ENCODE results near the gene TSTD1.
A peak's percentile ranks its signal among the peaks of the same experiment; 100 is the strongest.

The TSTD1 gene

DNA sequence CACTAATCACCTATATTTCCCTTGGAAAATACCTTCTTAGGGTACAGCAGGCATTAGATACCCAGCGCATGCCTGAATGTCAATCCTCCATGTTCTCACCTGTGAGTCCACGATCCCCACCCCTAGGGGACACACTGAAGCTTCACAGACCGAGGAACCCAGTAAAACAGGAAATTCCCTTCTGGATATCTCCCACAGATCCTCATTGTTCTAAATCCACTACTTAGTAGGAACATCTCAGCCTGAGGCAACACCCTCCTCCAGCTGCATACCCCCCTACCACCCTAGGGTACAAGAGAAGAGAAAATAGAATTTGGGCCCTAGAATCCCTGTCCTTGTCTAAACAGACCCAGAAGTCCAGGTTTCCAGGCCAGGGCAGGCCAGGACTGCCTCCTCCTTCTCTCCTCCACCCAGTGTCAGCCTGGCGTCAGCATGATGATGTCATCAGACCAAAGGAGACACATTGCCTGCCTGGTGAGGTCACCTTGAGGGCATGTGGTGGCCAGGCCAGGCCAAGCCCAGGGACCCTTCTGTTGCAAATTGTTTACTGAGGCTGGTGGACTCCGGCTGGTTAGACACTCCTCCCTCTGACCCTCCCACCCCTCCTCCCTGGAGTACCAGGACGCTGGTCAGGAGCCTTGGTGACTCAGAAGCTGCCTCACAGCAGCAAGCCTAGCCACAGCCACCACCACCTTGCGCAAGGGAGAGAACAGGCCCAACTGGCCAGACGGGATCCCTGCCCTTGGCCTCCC lies 44.4 kb upstream of the TSTD1 start:
- H3K79me1 ChIP-seq (ENCODE audit: low read length), result no peaks in the 10 kb centered on the region
- H4K8ac ChIP-seq (ENCODE audit: low read depth, low read length), result no peak overlapping the region
- H3K23ac ChIP-seq (ENCODE audit: low read length), result no peak overlapping the region
- H3K27me3 ChIP-seq (ENCODE audit: insufficient read depth, low read length, poor library complexity), result no peaks in the 10 kb centered on the region
- no peak overlapping the region for H3K27ac ChIP-seq (ENCODE audit: low read depth, low read length)
- H2BK5ac ChIP-seq (ENCODE audit: low read length), result no peak overlapping the region
- no peaks in the 10 kb centered on the region for H3K36me3 ChIP-seq (ENCODE audit: control insufficient read depth, insufficient read depth, low read length)
- peaks cover 8% of the 10 kb centered on the region for H3K4me1 ChIP-seq (ENCODE audit: control insufficient read depth, low read depth, low read length)
- H2BK15ac ChIP-seq (replicated peaks; ENCODE audit: low read depth), result no peak overlapping the region
- H3K18ac ChIP-seq (ENCODE audit: low read length), result no peak overlapping the region
- peak overlapping the region; percentile 27 for H3K56ac ChIP-seq (ENCODE audit: low read length)
- no peaks in the 10 kb centered on the region for H3K79me2 ChIP-seq (ENCODE audit: control insufficient read depth, insufficient read depth, low read length)
- whole genome bisulfite sequencing (ENCODE audit: extremely low coverage, insufficient coverage, low lambda C conversion rate), result no CpG with 5 or more reads among the region's 8 CpGs
- no peak overlapping the region for H3K4ac ChIP-seq (ENCODE audit: low read depth, low read length)
- H4K5ac ChIP-seq (ENCODE audit: low read length), result no peak overlapping the region
- H3K4me3 ChIP-seq (ENCODE audit: low read length), result no peak overlapping the region
- no peak overlapping the region for H3K4me2 ChIP-seq (ENCODE audit: low read length)
- no peak overlapping the region for H2AK5ac ChIP-seq (ENCODE audit: low read length)
- no peak overlapping the region for H3K9ac ChIP-seq (ENCODE audit: low read length)
- H2BK120ac ChIP-seq (ENCODE audit: low read depth, low read length), result no peak overlapping the region
- peak; percentile 93 for DNase-seq

DNA sequence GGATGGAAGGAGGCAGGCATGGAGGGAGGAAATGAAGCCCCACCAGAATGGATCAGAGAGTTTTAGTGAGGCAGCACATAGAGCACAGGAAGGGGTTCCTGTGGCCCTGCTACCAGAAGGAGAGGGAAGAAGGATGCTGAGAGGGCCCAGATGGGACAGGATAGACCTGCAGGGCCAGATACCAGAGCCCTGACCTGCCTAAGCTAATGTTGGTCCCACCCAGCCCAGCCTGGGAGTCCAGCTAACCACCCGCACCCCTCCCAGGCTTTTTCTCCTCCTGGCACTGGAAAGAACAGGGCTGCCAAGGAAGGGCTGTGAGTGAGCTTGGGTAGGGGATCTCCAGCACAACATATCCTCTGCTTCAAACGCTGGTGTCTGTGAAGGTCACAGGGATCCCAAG lies 43.7 kb upstream of the TSTD1 start:
- H2AK5ac ChIP-seq (ENCODE audit: low read length), result no peak overlapping the region
- H4K5ac ChIP-seq (ENCODE audit: low read length), result no peak overlapping the region
- H3K9ac ChIP-seq (ENCODE audit: low read length), result no peak overlapping the region
- H3K4me1 ChIP-seq (ENCODE audit: control insufficient read depth, low read depth, low read length), result peaks cover 8% of the 10 kb centered on the region
- no peak overlapping the region for H3K27ac ChIP-seq (ENCODE audit: low read depth, low read length)
- H3K4me2 ChIP-seq (ENCODE audit: low read length), result no peak overlapping the region
- H3K23ac ChIP-seq (ENCODE audit: low read length), result no peak overlapping the region
- H3K4me3 ChIP-seq (ENCODE audit: low read length), result no peak overlapping the region
- no peaks in the 10 kb centered on the region for H3K27me3 ChIP-seq (ENCODE audit: insufficient read depth, low read length, poor library complexity)
- no peaks in the 10 kb centered on the region for H3K79me1 ChIP-seq (ENCODE audit: low read length)
- H2BK5ac ChIP-seq (ENCODE audit: low read length), result no peak overlapping the region
- H3K18ac ChIP-seq (ENCODE audit: low read length), result no peak overlapping the region
- no peak for DNase-seq
- no peaks in the 10 kb centered on the region for H3K79me2 ChIP-seq (ENCODE audit: control insufficient read depth, insufficient read depth, low read length)
- no peak overlapping the region for H2BK15ac ChIP-seq (replicated peaks; ENCODE audit: low read depth)
- no peaks in the 10 kb centered on the region for H3K36me3 ChIP-seq (ENCODE audit: control insufficient read depth, insufficient read depth, low read length)
- no CpG with 5 or more reads among the region's 2 CpGs for WGBS (ENCODE audit: extremely low coverage, insufficient coverage, low lambda C conversion rate)
- no peak overlapping the region for H4K8ac ChIP-seq (ENCODE audit: low read depth, low read length)
- H2BK120ac ChIP-seq (ENCODE audit: low read depth, low read length), result no peak overlapping the region
- no peak overlapping the region for H3K4ac ChIP-seq (ENCODE audit: low read depth, low read length)
- H3K56ac ChIP-seq (ENCODE audit: low read length), result no peak overlapping the region

DNA sequence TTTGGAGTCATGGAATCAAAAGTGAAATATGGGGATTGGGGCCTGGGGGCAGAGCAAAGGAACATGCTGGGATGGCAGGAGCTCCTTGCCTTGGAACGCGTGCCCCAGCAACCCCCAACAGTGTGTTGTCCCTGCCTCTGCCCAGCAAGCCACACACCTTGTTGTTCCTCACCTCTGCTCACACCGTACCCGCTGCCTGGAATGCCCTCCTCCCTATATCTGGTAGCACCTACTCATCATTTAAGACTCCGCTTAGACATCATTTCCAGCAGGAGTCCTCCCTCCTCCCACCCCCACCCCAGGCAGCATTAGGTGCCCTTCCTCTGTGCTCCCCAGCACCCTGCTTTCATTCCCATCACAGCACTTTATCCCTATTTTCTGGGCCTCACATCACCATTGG lies 42.8 kb upstream of the TSTD1 start:
- H3K9ac ChIP-seq (ENCODE audit: low read length), result no peak overlapping the region
- no peaks in the 10 kb centered on the region for H3K27me3 ChIP-seq (ENCODE audit: insufficient read depth, low read length, poor library complexity)
- DNase-seq, result no peak
- H2AK5ac ChIP-seq (ENCODE audit: low read length), result no peak overlapping the region
- H2BK120ac ChIP-seq (ENCODE audit: low read depth, low read length), result no peak overlapping the region
- no peak overlapping the region for H2BK15ac ChIP-seq (replicated peaks; ENCODE audit: low read depth)
- no peaks in the 10 kb centered on the region for H3K79me2 ChIP-seq (ENCODE audit: control insufficient read depth, insufficient read depth, low read length)
- no peak overlapping the region for H3K4me3 ChIP-seq (ENCODE audit: low read length)
- H3K4ac ChIP-seq (ENCODE audit: low read depth, low read length), result no peak overlapping the region
- peaks cover 8% of the 10 kb centered on the region for H3K4me1 ChIP-seq (ENCODE audit: control insufficient read depth, low read depth, low read length)
- no peak overlapping the region for H4K5ac ChIP-seq (ENCODE audit: low read length)
- H3K18ac ChIP-seq (ENCODE audit: low read length), result no peak overlapping the region
- H3K36me3 ChIP-seq (ENCODE audit: control insufficient read depth, insufficient read depth, low read length), result no peaks in the 10 kb centered on the region
- H3K4me2 ChIP-seq (ENCODE audit: low read length), result no peak overlapping the region
- H3K56ac ChIP-seq (ENCODE audit: low read length), result no peak overlapping the region
- H3K27ac ChIP-seq (ENCODE audit: low read depth, low read length), result no peak overlapping the region
- no peak overlapping the region for H3K23ac ChIP-seq (ENCODE audit: low read length)
- H4K8ac ChIP-seq (ENCODE audit: low read depth, low read length), result no peak overlapping the region
- no peaks in the 10 kb centered on the region for H3K79me1 ChIP-seq (ENCODE audit: low read length)
- WGBS (ENCODE audit: extremely low coverage, insufficient coverage, low lambda C conversion rate), result no CpG with 5 or more reads among the region's 5 CpGs
- no peak overlapping the region for H2BK5ac ChIP-seq (ENCODE audit: low read length)

DNA sequence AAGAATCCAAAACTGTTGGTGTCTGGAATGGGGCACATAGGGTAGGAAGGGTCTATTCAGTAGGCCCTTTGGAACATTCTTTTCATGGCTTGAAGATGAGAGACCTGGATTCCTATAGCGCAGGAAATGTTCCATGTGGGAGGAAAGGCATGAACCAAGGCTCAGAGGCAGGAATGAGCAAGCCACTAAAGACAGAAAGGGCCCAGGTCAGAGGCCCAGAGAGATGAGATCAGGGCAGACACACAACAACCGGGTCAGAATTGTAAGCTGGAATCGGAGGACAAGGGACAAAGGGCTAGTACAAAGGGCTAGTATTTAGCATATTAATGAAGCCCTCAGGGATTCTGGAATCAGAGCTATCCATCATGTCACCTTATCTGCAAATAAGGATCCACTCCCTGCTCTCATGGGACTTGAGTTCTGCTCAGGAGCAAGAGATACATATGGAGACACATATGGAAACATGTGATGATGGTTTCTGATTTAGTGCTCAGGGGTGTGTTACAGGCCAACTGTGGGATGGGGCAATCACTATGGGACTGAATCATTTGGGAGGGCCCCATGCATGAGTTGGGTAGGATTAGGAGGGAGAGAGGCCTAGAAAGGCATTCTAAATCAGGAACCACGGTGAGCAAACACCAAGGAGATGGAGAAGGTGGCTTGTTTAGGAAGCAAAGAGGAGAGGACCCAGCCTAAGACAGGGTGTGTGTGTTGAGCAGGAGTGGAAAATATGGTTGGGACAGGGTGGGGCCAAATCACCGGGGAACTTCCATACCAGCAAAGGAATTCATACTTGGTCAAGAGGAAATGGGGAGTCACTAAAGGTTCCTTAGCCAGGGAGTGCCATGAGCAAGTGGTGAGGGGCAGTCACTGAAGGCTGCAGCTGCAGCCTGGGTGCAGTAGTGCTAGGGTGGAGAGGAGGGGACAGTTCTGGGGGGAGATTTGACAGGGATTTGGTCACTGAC lies 42.0 kb upstream of the TSTD1 start:
- Histone ChIP-seq H3K36me3 (ENCODE audit: control insufficient read depth, insufficient read depth, low read length) (no peaks in the 10 kb centered on the region), H3K79me1 (ENCODE audit: low read length) (no peaks in the 10 kb centered on the region), H3K27me3 (ENCODE audit: insufficient read depth, low read length, poor library complexity) (no peaks in the 10 kb centered on the region), H3K56ac (ENCODE audit: low read length) (no peak overlapping the region), H3K4ac (ENCODE audit: low read depth, low read length) (no peak overlapping the region), H3K4me1 (ENCODE audit: control insufficient read depth, low read depth, low read length) (peaks cover 8% of the 10 kb centered on the region), H2BK15ac (replicated peaks; ENCODE audit: low read depth) (no peak overlapping the region), H3K9ac (ENCODE audit: low read length) (no peak overlapping the region), H3K27ac (ENCODE audit: low read depth, low read length) (no peak overlapping the region), H2BK120ac (ENCODE audit: low read depth, low read length) (no peak overlapping the region), H4K8ac (ENCODE audit: low read depth, low read length) (no peak overlapping the region), H4K5ac (ENCODE audit: low read length) (no peak overlapping the region), H3K4me3 (ENCODE audit: low read length) (no peak overlapping the region), H3K23ac (ENCODE audit: low read length) (peak overlapping the region; percentile 9), H3K18ac (ENCODE audit: low read length) (no peak overlapping the region), H3K79me2 (ENCODE audit: control insufficient read depth, insufficient read depth, low read length) (no peaks in the 10 kb centered on the region), H3K4me2 (ENCODE audit: low read length) (no peak overlapping the region), H2AK5ac (ENCODE audit: low read length) (no peak overlapping the region), H2BK5ac (ENCODE audit: low read length) (no peak overlapping the region)
- DNase-seq, result no peak
- WGBS (ENCODE audit: extremely low coverage, insufficient coverage, low lambda C conversion rate), result no CpG with 5 or more reads among the region's 5 CpGs

DNA sequence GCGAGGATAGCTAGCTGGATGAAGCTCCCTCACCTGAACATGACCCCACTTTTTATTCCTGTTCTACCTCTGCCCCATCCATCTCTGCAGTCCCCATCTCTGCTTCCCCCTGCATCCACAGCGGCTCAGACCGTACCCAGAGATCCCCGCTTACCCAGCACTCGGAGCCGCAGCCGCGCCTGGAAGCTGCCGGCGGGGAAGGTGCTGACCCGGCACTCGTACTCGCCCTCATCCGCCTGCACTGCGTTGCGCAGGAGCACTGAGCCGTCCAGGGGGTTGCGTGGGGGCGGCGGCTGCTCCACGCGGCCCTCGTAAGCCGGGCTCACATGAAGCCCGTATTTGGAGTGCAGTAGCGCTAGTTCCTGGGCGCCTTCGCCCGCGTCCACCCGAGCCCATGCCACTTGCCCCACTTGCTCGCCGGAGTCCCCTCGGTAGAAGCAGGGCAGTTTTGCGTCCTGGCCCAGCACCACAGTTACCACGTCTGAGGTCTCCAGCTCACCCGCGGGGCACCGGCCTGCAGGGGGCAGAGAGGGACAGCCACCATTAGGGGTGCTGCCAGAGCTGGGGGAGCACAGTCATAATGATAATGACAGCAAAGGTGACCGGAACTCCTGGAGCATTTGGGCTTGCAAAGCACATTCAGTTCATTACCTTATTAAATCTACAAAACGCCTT lies 40.8 kb upstream of the TSTD1 start:
- Histone ChIP-seq H2AK5ac (ENCODE audit: low read length) (no peak overlapping the region), H2BK120ac (ENCODE audit: low read depth, low read length) (no peak overlapping the region), H3K27me3 (ENCODE audit: insufficient read depth, low read length, poor library complexity) (no peaks in the 10 kb centered on the region), H3K36me3 (ENCODE audit: control insufficient read depth, insufficient read depth, low read length) (no peaks in the 10 kb centered on the region), H3K23ac (ENCODE audit: low read length) (no peak overlapping the region), H3K9ac (ENCODE audit: low read length) (no peak overlapping the region), H3K79me2 (ENCODE audit: control insufficient read depth, insufficient read depth, low read length) (no peaks in the 10 kb centered on the region), H3K4ac (ENCODE audit: low read depth, low read length) (no peak overlapping the region), H3K56ac (ENCODE audit: low read length) (peak overlapping the region; percentile 52), H3K18ac (ENCODE audit: low read length) (no peak overlapping the region), H3K4me3 (ENCODE audit: low read length) (no peak overlapping the region), H3K79me1 (ENCODE audit: low read length) (no peaks in the 10 kb centered on the region), H3K27ac (ENCODE audit: low read depth, low read length) (no peak overlapping the region), H4K8ac (ENCODE audit: low read depth, low read length) (no peak overlapping the region), H2BK15ac (replicated peaks; ENCODE audit: low read depth) (no peak overlapping the region), H3K4me2 (ENCODE audit: low read length) (no peak overlapping the region), H2BK5ac (ENCODE audit: low read length) (no peak overlapping the region), H3K4me1 (ENCODE audit: control insufficient read depth, low read depth, low read length) (peaks cover 4% of the 10 kb centered on the region), H4K5ac (ENCODE audit: low read length) (no peak overlapping the region)
- DNase-seq, result no peak
- no CpG with 5 or more reads among the region's 41 CpGs for WGBS (ENCODE audit: extremely low coverage, insufficient coverage, low lambda C conversion rate)

All from mesendoderm (in vitro differentiated cells).